ENCODE measurements around the gene CRELD2.

The CRELD2 gene

GRCh38 chr22:49970528-49971231 lies 52.2 kb downstream of the CRELD2 start:
- DNase-seq (ENCODE audit: insufficient read length) (peak; percentile 91), FAIRE-seq (no peak)
- TF ChIP-seq POLR2AphosphoS5 (IDR thresholded peaks at IDR 0.05; ENCODE audit: low read depth, low read length) (peak; percentile 77), TAF1 (IDR thresholded peaks at IDR 0.05; ENCODE audit: borderline replicate concordance, low read depth, low read length) (0 out of 2 replicates have a peak, but pooled peaks have one; percentile 49), POLR2A (IDR thresholded peaks at IDR 0.05; ENCODE audit: low read depth, low read length) (peak; percentile 75; the same call in 1 of the 2 replicates)

DNA sequence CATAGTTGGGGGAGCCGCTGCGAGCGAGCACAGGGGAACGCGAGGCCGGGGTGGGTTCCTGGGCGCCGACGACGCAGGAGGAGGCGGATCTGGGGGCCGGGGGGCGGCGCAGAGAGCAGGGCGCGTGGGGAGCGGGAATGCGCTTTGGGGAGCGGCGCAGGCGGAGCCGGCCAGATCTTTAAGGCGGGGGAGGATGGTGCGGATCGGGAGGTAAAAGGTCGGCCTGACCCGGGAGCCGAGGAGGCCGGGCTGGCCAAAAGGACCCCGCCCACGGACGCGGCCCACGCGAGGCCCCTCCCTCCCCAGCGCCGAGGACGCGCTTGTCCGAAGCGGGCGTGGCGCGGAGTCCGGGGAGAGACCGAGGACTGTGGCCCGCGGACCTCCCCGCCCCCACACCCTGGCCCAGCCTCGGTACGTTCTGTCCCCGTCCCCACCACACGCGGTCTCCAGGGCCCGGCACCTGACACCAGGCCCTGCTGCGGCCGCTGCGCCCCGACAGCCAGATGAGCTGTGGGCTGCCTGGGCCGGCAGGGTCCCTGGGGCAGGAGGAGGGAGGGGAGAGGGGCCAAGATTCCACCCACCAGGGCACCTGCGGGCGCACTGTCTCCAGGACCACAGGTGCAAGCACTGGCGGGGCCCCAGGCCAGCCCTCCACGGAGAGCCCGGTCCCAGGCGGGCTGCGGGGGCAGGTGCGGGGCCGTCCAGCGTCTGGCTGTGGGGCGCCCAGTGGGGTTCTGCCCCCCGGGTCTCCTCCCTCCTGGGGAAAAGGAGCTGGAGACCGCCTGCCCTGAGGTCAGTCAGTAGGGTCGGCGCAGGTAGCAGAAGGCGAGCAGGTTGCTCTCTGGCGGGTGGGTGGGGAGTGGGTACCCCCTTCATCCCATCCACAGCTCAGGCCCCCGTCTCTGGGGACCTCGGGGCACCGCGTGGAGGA lies 53.1 kb downstream of the CRELD2 start:
- TF ChIP-seq TAF1 (IDR thresholded peaks at IDR 0.05; ENCODE audit: borderline replicate concordance, low read depth, low read length) (0 out of 2 replicates have a peak, but pooled peaks have one; percentile 5), POLR2AphosphoS5 (IDR thresholded peaks at IDR 0.05; ENCODE audit: low read depth, low read length) (0 out of 2 replicates have a peak, but pooled peaks have one; percentile 17), POLR2A (IDR thresholded peaks at IDR 0.05; ENCODE audit: low read depth, low read length) (peak; percentile 37; the same call in 1 of the 2 replicates)
- DNase-seq (ENCODE audit: insufficient read length) (peak; percentile 50), FAIRE-seq (no peak)

- TF ChIP-seq POLR2A (IDR thresholded peaks at IDR 0.05; ENCODE audit: low read depth, low read length) (no peak; the same call in 1 of the 2 replicates), TAF1 (IDR thresholded peaks at IDR 0.05; ENCODE audit: borderline replicate concordance, low read depth, low read length) (no peak), POLR2AphosphoS5 (IDR thresholded peaks at IDR 0.05; ENCODE audit: low read depth, low read length) (peak; percentile 36; the same call in 1 of the 2 replicates)
Measured at GRCh38 chr22:49972163-49973017, 54.0 kb downstream of the CRELD2 start.

DNA sequence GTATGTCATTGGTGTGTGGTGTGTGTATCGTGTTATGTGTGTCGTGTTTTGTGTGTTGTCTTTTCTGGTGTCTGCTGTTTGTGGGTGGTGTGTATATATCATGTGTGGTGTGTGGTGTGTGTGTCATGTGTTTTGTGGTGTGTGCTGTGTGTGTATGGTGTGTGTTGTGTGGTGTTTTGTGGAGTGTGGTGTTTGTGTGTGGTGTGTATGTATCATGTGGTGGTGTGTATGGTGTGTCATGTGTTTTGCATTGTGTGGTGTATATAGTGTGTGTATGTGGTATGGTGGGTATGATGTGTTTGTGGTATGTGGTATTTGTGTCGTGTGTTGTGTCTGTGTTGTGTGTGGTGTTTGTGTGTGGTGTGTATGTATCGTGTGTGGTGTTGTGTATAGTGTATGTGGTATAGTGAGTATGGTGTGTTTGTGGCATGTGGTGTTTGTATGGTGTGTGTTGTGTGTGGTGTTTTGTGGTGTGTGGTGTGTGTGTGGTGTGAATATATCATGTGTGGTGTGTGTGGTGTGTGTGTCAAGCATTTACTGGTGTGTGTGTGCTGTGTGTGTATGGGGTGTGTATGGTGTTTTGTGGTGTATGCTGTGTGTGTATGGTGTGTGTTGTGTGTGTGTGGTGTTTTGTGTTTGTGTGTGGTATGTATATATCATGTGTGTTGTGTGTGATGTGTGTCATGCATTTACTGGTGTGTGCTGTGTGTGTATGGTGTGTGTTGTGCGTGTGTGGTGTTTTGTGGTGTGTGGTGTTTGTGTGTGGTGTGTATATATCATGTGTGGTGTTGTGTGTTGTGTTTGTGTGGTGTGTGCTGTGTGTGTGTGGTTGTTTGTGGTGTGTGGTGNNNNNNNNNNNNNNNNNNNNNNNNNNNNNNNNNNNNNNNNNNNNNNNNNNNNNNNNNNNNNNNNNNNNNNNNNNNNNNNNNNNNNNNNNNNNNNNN lies 54.9 kb downstream of the CRELD2 start:
- FAIRE-seq = no peak
- TF ChIP-seq POLR2AphosphoS5 (IDR thresholded peaks at IDR 0.05; ENCODE audit: low read depth, low read length) (no peak; the same call in 1 of the 2 replicates), TAF1 (IDR thresholded peaks at IDR 0.05; ENCODE audit: borderline replicate concordance, low read depth, low read length) (no peak), POLR2A (IDR thresholded peaks at IDR 0.05; ENCODE audit: low read depth, low read length) (no peak; the same call in 1 of the 2 replicates)
- no peak for DNase-seq (ENCODE audit: insufficient read length)

More at GRCh38 chr22:49972163-49973017, 54.0 kb downstream of the CRELD2 start:
- FAIRE-seq = no peak
- DNase-seq (ENCODE audit: insufficient read length) = peak; percentile 28

DNA sequence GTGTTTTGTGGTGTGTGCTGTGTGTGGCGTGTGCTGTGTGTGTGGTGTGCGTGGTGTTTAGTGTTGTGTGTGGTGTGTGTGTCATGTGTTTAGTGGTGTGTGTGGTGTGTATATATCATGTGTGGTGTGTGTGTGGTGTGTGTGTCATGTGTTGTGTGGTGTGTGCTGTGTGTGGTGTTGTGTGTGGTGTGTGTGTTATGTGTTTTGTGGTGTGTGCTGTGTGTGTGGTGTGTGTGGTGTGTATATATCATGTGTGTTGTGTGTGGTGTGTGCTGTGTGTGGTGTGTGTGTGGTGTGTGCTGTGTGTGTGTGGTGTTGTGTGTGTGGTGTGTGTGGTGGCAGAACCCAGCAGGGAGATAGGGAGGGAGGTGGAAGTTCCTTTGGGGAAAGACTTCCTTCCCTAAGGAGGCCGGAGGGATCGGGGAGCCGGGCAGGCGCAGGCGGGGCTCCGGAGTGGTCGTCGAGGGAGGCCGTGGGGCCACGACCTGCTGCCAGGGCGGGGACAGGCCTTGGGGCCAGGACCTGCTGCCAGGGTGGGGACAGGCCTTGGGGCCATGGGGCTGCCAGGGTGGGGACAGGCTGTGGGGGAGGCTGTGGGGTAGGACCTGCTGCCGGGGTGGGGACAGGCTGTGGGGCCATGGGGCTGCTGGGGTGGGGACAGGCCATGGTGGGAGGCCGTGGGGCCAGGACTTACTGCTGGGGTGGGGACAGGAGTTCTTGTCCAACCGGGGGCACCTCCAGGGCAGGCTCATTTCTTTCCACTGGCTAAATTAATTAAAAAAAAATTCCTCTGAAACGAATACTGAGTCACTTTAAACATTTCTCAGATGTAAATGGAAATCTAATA lies 57.3 kb downstream of the CRELD2 start:
- DNase-seq (ENCODE audit: insufficient read length) (peak; percentile 55), FAIRE-seq (no peak)
- no peak for TF ChIP-seq POLR2AphosphoS5 (IDR thresholded peaks at IDR 0.05; ENCODE audit: low read depth, low read length)
- TF ChIP-seq POLR2A (IDR thresholded peaks at IDR 0.05; ENCODE audit: low read depth, low read length) = no peak; the same call in 1 of the 2 replicates
- TF ChIP-seq TAF1 (IDR thresholded peaks at IDR 0.05; ENCODE audit: borderline replicate concordance, low read depth, low read length) = no peak

DNA sequence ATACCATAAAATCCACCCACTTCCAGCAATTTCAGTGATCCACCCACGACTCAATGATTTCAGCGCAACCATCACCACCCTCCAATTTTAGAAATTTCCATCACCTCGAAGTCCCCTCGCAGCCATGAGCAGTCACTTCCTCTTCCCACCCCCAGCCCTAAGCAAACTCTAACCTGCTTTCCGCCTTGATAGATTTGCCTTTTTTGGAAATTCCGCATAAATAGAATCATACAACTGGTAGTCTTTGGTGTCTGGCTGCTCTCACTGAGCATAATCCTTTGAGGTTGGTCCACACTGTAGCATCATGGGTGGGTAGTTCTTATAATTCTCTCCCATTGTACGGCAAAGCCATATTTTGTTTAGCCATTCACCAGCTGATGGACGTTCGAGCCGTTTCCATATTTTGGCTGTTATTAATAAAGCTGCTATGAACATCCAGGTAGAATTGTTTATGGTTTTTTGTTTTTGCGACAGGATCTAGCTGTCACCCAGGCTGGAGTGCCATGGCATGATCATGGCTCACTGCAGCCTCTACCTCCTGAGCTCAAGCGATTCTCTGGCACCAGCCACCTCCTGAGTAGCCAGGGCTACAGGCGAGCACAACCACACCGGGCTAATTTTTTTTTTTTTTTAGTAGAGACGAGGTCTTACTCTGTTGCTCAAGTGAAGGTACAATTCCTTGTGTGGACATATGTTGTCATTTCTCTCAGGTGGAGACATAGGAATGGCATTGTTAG lies 58.2 kb downstream of the CRELD2 start:
- peak; percentile 86 for FAIRE-seq
- TF ChIP-seq POLR2AphosphoS5 (IDR thresholded peaks at IDR 0.05; ENCODE audit: low read depth, low read length) (no peak), TAF1 (IDR thresholded peaks at IDR 0.05; ENCODE audit: borderline replicate concordance, low read depth, low read length) (no peak), POLR2A (IDR thresholded peaks at IDR 0.05; ENCODE audit: low read depth, low read length) (peak; percentile 25; the same call in 1 of the 2 replicates)
- DNase-seq (ENCODE audit: insufficient read length) = peak; percentile 29

All from GM12892 (cell line).